ENCODE data around the gene CALML6. TPM values are rescaled to one million over a fixed set of nuclear protein-coding genes. Genes with fewer than 3 reads are reported as not detected.

CALML6 gene
- 0.60 and 0.63 TPM in 2 replicates for total RNA-seq

GRCh38 chr1:1914971-1915692 lies at the start of gene CALML6:
CALML6 (plus strand) TSS chr1:1915260; CDS start chr1:1915281, 21 bp downstream.

DNA sequence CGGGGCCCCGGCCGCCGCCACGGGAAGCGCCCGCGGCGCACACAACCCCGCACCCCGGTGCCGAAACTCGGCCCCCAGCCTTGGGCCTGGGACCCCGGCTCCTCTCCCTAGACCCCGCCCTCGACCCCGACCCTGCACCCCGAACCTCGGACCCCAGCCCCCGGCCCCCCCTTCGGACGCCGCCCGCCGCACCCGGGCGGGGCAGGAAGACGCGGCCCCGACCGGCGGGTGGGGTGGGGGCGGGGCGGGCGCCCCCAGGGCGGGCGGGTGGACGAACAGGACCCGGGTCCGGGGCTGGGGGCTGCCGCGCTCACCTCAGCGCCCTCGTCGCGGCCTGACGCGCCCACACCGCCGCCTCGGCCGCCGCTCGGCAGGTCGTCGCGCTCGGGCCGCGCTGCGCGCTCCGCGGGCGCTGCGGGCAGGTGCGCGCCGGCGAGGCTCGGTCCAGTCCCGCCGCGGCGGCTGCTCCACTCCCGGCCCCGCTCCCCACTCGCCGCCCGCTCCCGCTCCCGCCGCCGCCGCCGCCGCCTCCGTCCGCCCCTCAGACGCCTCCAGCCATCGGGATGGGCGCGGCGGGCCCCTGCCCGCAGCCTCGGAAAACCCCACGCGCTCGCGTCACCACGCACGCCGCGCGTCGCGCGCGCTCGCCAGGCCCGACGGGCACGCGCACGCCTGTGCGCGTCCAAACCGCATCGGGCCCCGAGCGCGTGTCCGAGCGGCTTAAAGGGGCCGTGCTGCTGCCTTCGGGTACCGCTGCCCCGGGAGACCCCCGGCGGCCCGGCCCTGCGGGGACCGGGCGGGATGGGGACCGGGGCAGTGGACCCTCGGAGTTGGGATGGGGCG lies 24.3 kb upstream of the CALML6 start, which contains the start of gene GNB1:
Gene GNB1, minus strand, starts transcription at position 582 of the 843 bp plus-strand sequence. CDS start 65,634 bp downstream, outside the sequence.

GRCh38 chr1:1918901-1919303 lies 3.8 kb downstream of the CALML6 start, which contains the start of gene TMEM52:
TMEM52 (minus strand) TSS chr1:1919279; CDS start chr1:1919265, 14 bp downstream.

Other genes starting within 250 kb of the CALML6 start
- gene SLC35E2B, start 222.5 kb upstream of the CALML6 start, total RNA-seq = 25.5 and 32.8 TPM in 2 replicates
- gene CDK11A, start 190.9 kb upstream of the CALML6 start, total RNA-seq = 12.3 and 13.6 TPM in 2 replicates
- gene NADK, start 136.8 kb upstream of the CALML6 start, total RNA-seq = 27.4 and 30.7 TPM in 2 replicates
- gene GNB1, start 24.2 kb upstream of the CALML6 start, total RNA-seq = 62.3 and 70.6 TPM in 2 replicates
- gene TMEM52, start 4.0 kb downstream of the CALML6 start, total RNA-seq = 0.32 TPM in 1 of 2 replicates, not detected in the other
- not detected in 2 replicates for gene CFAP74, start 88.5 kb downstream of the CALML6 start, total RNA-seq
- not detected in 2 replicates for gene GABRD, start 104.1 kb downstream of the CALML6 start, total RNA-seq
- gene PRKCZ, start 135.2 kb downstream of the CALML6 start, total RNA-seq = 3.2 and 8.5 TPM in 2 replicates

All from bronchial smooth muscle cell (primary cell).